Measurements from ENCODE around the gene DCC.

DNA sequence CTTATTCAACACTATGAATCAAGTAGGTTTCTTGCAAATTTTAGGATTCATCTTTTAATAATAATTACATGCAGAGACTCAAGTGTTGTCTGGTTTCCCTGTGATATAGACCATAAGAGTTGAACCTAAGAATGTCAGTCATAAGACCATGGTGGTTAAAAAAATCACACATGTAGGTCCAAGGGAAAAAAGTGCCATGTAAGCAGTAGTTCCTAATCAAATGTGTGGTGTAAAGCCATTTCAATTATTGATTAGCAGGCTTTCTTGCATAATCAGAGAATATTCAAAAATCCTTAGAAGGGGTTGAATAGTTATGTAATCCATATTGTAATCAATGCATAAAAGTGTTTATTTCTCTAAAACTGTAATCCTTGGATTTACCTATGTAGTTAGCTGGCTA lies 93.8 kb downstream of the DCC start:
- TF ChIP-seq, protein P1, sequence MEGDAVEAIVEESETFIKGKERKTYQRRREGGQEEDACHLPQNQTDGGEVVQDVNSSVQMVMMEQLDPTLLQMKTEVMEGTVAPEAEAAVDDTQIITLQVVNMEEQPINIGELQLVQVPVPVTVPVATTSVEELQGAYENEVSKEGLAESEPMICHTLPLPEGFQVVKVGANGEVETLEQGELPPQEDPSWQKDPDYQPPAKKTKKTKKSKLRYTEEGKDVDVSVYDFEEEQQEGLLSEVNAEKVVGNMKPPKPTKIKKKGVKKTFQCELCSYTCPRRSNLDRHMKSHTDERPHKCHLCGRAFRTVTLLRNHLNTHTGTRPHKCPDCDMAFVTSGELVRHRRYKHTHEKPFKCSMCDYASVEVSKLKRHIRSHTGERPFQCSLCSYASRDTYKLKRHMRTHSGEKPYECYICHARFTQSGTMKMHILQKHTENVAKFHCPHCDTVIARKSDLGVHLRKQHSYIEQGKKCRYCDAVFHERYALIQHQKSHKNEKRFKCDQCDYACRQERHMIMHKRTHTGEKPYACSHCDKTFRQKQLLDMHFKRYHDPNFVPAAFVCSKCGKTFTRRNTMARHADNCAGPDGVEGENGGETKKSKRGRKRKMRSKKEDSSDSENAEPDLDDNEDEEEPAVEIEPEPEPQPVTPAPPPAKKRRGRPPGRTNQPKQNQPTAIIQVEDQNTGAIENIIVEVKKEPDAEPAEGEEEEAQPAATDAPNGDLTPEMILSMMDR (IDR thresholded peaks at IDR 0.05; ENCODE audit: low read depth, low read length, poor library complexity, severe bottlenecking): no peak
- no peak for TF ChIP-seq EZH2phosphoT487 (IDR thresholded peaks at IDR 0.05; ENCODE audit: borderline replicate concordance, low read length)
